ENCODE data around the gene TXNRD2. TPM values are rescaled to one million over a fixed set of nuclear protein-coding genes. Genes with fewer than 3 reads are reported as not detected.
"Not testable (repeated sequence)": the region's sequence is repeated elsewhere in the genome, so short reads cannot be mapped to it uniquely, and the experiment has no call there.

Gene TXNRD2
- total RNA-seq, 1 donor from 2014 or later, result 15.0 TPM

DNA sequence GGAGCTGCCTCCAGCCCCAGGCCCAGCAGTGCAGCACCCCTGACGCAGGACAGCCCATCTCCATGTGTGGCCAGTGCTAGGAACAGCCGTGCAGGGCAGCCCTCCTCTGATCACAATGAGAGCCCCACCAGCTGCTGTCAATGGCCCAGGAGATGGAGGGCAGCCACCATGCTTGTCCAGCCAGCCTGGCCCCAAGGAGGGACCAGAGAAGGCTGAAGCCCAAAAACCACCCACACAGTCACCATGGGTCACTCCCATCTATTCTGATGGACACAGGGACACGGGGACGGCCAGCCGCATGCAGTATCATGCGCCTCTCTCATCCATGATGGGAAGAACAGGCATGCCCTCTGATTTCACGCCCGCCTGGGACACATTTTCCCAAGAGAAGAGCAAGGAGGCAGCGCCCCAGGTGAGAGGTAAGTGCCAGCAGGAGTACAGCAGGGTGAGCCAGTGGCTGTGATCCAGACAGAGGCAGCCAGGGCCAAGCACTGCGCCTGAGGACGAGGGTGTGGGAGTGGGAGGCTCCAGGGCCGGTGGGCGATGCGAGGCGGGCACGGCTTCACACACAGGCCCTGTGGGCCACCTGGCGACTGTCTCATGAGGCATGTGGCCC is 53.4 kb downstream of the TXNRD2 start:
- DNase-seq, result no peak

DNA sequence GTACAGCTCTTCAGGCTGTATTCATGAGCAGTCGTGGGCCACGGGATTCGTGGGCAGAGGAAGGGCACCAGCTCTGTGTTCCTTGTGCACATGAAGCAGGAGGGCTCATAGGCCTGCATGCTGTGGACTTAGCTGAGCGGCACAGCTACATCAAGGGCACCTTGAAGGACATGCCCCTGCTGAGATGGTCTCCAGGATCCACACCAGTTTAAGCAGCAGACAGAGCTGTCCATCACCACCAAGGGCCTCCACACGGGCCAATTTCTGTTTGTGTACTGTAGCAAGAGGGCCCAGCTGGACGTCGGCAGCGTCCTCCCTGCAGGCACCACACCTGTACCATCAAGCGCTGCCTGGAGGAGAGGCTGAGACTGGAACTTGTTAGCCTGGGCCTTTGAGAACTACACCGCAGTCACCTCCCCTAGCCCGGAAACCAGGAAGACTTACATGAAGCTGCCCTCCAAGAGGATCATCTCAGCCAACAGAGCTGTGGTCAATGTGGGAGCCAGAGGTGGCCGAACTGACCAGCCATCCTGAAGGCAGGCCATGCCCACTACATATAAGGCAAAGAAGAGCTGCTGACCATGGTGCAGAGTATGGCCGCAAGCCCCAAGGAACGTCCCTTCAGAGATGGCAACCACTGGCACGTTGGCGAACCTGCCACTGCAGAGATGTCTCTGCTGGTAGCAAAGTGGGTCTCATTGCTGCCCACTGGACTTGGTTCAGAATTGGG is 54.2 kb downstream of the TXNRD2 start:
- DNase-seq, result no peak

DNA sequence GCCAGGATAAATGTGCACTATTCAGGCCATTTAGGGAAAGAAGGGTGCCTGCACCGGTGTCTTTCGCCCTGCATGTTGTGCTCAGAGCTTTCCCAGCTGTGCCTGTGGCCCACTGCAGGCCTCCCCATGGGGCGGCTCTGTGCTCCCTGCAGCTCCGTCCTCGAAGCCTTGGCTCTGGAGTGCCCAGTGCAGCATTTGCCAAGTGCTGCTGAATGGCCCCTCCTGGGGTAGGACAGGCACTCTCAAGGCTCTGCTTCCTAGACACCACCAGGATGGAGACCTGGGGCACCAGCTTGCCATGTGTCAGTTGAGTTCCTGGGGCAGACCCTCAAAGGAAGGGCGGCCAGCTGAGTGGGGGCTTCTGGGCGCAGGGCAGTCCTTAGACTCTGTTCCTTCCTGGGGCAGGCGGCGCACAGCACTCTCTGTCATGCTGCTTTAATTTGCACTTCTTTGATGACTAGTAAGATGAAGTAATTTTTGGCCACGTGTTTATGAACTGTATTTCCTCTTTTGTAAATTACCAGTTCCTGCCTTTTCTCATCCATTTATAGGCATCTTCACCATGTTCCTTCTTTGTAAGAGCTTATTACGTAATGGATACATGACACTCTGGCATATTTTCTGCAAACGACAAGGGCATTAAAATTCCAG is 54.9 kb downstream of the TXNRD2 start:
- DNase-seq, result no peak

DNA sequence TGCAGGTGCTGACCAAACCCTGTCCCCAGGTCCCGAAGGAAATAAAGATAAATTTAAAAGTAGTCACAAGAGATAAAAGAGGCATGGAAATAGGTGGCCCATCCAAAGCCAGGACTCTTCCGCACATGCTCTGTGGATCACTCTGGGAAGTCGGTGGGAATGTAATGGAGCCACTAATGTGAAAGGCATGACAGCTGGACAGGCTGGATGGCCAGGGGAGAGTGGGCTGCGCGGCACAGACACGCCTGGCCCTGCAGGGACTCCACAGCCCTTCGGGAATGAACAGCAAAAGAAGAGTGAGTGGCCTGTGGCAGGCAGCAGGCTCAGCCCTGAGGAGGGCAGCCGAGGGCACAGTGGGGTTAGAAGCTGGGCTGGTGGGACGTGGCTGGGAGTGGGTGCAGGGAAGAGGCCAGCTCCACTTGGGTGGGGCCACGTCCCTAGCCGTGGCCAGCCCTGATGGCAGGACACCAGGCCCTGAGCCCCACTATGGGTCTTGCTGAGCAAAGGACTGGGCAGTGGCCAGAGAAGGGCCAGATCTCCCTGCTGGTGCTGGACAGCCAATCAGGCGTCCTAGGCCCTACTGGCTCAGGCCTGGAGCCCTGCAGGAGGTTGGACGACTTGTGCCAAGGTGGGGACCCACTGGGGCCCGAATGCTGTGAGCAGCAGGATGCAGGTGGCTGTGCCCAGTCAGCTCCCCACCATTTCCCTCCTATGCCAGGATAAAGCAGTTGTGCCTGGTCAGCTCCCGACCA is 55.6 kb downstream of the TXNRD2 start:
- no peak for DNase-seq

DNA sequence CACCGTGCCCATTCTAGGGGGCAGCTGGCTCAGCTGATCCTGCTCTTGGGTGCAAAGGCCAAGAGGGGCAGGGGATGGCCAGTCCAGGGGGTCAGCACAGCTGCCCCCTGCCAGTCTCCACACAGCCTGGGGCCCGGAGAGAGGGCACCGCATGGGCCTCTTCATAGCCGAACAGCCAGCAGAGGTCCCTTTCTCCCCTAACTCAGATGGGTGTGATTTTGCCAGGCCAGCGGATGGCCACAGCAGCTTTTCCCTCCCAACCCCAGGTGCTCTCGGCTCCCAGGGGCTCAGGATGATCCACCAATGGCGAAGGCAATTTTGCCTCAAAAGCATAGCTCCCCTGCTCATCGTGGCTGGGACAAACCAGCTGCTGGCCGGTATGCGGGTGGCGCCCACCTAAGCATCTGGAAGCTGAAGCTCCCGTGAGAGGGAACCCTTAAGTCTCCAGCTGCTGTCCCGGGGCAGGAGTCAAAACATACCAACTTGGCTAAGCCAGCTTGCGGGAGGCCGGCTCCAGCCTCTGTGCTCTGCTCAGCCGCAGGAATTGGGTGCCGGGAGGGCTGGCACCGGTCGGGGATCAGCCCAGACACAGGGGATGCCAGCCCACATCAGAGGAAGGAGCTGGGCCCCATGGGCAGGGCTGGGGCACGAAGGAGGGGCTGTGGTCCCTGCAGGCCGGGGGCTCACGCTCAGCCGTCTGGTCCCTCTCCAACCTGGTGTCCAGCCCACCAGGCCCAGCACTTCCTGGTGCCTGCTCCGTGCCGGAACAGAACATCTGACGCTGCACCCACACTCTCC is 56.5 kb downstream of the TXNRD2 start:
- DNase-seq, result no peak

DNA sequence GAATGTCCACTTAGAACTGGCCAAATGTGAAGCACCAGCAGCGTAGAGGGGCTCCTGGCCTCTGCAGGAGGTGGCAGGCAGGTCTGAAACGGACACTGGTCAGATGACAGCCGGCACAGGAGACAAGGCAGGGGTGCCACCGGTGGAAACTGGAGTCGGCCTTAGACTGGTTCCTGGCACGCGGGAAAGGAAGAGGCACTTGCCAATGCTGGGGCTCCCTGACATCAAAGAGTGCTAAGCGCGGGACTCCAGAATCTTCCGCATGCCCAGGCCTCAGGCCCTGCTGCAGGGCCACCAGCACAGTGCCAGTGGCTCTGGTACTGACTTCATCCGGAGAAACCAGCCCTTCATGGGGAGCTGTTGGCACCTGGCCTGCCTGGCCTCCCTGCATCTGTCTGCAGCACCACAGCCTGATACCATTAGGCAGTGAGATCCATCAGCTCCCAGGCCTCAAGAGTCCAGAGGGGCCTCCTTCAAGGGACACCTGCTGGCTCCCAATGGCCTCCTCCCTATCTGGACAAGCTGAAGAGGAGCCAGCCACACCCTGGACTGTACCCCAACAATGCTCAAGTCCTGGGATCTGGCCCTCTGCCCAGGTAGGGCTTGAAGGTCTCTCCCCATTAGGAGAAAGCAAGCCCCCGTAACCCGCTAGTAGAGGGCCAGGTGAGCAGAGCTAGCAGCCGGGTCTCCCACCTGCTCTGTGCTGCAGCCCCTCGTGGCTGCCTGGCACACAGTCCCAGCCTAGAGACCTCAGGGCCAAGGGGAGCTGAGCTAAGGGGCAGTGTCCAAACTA is 57.3 kb downstream of the TXNRD2 start:
- DNase-seq, result no peak

DNA sequence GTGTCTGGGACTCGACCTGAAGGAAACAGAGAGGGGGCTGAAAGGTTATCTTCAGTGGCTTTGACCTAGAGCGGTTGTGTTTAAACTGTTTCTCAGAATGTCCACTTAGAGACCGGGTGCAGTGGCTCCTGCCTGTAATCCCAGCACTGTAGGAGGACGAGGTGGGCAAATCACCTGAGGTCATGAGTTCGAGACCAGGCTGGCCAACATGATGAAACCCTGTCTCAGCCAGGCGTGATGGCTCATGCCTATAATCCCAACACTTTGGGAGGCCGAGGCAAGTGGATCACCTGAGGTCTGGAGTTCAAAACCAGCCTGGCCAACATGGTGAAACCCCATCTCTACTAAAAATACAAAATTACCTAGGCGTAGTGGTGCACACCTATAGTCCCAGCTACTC is 58.2 kb downstream of the TXNRD2 start:
- DNase-seq, result not testable (repeated sequence)

DNA sequence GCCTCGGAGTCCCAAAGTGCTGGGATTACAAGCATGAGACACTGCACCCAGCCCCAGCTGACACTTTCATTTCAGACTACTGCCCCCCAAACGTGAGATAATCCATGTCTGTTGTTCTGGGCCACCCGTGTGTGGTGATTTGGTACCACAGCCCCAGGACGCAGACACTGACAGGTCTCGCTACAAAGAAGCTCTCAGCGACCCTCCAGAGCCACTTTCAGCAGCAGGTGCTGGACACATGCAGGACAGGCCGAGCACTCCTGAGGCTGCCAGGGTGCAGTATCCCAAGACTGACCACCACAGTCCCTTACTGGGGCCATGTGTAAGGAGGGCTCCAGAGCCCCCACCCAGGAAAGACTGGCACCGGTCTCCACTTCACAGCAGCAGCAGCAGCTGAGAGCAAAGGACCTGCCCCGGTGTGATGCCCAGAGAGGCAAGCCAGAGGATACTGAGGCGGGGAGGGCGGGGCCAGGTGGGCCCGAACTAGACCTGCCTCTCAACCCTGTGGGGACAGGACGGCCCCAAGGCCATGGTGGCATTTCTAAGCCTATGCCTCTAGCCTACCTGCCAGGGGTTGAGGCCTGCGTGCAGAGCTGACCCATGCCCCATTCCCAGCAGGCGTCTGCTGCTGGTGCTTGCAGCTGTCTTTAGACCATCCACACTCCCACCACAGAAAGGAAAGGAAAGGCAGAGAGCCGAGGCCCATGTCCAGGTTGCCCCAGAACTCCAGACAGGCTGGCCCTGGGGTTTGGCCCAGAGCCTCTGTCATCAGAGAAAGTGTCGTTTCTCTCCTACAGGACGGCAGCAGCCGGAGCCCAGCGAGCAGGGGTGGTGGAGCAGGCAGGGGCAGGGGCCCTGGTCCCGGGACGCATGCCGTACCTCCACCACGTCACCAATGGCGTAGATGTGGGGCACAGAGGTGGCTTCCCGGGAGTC is 58.9 kb downstream of the TXNRD2 start:
- no peak for DNase-seq

DNA sequence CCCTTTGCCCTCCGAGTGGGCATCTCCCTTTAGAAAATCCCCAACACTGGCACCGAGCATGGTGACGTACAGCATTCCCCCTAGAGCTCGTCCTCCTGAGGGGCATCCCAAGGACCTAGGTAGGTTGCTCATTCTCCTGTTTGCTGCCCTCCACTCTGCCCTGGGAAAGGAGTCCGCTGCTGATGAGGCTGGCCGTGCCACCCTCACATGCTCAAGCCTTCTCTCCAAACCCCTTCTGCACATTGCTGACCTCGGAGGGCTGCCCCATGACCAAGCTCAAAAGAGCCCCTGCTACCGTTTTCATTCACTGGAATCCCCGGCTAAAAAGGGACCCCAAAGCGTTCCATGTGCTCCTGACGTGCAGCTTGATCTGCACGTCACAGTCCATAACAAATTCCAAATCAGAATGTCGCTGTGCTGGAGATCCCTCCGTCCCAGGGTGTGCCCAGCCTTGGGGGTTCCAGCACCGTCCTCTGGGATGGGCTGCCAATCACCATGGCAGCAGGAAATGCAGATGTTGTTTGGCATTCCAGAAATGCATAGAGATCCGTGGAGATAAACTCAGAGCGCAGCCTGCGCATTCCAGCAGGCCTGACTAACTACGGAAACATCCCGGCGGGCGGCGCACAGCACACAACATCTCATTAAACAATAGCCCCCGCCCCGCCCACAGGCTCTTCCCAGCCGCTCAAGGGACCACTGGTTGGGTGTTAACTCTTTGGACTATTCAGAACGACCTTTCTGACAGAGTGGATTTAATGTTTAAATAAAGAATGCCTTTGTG is 60.6 kb downstream of the TXNRD2 start:
- peak; percentile 92 for DNase-seq

DNA sequence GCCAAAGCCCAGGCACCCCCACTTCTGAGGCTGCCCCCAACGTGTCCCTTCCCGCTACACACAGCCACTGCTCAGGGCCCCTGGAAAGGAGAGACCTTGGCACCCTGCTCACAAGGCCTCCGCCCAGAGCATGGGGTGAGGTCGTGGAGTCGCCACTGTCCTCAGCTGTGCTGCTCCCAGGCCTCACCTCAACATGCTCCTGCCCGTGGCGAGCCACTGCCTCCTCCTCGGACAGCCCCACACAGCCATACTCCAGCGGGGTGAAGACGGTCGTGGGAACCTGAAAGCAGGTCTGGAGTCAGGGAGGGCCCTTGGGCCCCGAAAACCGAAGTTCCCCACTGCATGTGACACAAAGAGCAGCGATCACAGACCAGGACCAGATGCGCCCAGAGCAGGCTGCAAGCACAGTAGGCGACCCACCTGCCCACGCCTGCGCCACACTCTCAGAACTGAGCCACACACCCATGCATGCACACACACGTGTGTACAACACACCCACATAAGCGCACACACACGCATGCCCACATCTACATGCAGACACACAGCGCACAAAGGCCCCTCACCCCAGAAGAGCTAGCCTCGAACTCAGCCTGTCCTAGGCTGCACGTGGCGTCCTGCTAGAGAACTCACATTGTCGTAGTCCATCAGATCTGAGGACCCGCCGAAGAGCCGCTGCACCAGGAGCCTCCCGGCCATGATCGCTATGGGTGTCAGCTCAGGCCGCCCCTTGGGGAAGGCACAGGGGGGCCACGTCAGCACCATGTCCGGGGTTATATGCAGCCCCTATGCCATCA is 61.4 kb downstream of the TXNRD2 start:
- no peak for DNase-seq

DNA sequence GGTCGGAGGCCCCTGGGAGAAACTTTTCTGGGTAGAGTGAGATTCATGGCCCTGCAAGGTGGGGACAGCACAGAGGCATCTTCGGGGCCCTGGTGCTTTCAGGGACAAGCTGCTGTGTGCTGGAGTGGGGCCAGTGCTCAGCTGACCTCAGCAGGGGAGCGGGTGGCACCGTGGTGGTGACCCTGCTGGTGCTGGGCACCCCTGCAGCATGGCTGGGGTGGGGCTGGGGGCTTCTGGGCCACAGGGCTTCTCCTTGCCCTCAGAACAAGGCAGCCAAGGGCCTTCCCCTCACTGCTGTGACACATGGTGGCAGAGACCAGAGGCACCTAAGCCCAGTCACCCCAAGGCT is 62.0 kb downstream of the TXNRD2 start:
- DNase-seq, result no peak

DNA sequence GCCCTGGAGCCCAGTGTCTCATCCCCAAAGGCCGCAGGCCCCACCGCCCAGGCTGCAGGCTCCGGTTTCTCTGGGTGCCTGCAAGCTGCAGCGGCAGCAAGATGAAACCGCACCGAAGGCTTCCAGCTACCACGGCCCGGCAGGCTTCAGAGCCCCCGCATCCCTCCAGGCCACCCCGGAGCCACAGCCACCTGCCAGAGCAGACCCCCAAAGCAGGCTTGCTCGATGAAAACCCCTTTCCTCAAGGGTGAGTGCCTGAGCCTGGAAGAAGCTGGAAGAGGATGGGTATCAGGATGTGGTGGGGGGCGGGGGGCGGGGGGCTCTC is 62.4 kb downstream of the TXNRD2 start:
- DNase-seq, result no peak

DNA sequence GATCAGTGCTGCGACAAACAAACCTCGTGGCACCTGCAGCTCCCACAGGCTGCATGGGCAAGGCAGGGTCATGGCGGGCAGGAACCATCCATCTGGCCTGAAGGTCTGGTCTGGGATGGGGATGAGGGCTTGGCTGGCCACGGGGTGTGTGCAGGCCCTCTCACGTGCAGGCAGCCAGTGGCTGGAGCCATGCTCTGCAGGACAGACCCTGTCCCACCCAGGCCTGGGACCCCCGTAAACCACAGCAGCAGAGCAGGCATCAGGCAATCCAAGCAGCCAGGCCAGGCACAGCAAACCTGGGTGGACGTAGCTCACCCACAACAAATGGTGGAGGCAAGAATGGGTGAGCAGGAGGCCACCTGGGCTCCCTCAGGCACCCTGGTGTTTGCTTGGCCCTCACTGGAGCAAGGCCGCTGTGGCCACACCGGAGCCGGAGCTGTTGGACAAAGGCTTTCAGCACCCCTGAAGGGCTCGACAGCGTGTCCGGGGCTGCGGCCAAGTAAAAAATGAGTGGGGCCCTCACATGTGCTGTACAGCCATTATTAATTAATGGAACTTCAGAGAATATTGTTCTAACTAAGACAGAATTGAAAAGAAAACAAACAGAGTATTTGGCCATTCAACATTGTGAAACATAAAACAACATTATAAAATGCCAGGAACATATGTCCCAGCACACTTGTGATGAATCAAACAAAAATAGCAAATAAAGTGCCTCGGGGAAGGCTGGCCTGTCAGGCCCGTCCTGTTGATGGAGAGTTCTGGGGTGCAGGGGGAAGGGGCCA is 63.0 kb downstream of the TXNRD2 start:
- DNase-seq, result no peak

DNA sequence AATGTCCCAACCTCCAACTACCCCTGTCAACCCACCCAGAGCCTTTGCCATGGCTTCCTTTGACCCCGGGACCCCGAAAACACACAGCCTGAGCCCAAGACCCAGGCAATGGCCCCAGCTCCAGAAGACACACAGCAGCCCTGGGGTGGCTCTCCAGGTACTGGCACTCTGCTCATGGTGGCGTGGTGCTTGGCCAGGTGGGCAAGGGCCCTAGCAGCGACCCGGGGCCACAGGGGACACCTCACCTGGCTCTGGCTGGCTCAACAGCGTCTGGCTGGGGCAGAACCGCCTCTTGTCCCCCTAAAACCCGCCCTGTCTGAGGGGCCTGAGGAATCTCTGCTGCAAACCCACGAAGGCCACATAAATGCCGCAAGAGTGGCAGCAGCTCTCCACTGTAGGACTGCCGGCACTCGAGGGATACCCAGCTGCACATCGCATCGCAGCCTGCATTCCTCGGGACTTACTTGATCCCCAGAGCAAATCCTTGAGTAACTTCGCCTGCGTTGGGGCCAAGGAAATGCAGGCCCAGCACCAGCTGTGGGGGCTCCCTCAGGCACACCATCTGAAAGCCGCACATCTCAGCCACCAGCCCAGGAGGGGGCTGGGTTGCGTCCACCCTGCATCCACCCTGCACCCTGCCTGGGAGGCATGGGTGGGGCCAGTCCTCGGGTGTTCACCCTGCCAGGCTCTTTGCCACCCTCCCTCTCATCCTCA is 63.8 kb downstream of the TXNRD2 start:
- DNase-seq, result peak; percentile 82

DNA sequence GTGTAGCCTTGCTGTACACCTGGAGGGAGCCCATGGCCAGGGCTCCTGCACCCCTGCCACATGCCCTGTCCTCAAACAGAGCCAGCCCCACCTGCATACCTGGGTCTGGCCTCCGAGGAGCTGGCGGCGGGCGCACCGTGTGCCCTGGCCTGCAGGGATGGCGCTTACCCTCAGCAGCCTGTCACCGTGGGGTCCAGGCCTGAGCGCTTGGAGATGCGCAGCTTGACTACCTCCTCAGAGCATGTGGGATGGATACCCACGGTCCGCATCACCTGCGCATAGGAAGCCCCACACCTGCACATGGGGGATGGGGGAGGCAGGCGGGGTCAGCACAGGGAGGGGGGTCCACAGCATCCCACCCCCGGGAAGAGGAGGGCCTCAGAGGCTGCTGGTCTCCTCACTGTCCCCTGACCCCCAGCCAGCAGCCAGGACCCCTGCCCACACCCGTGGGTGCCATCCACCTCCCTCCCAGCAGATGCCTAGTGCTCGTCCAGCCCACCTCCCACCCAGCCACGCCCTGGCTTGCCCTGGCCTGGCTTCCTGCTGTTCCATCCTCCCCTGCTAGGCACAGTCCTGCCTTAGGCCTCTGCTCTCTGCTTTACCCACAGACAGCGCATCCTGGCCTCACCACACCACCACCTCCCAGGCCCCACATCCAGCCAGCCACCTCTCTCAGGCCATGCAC is 64.5 kb downstream of the TXNRD2 start:
- no peak for DNase-seq

DNA sequence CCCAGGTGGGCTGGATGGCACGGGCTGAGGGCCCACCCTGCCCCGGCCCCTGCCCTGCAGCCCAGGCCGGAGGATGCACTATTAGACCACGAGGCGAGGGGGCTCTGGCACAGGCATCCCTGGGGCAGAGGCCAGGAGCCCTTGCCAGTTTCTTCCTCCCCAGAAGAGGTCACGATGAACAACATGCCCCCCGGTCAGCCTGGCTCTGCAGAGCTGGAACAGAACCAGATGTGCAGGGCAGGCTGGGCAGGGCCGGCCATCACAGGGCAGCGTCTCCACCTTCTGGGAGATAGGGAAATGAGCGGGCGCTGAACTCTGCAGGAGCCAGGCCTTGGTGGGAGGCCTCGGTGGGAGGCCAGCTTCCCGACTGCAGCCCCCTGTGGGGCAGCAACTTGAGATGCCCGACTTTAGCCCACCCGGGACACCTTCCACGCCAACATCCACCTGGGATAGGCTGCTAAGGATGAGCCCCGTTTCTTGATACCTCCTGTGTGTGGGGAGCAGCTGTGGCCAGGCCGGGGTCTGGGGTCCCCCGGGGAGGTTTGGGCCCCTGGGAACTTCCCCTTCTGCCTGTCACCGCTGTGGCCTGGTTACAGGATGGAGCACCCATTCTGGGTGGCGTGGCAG is 65.2 kb downstream of the TXNRD2 start:
- no peak for DNase-seq
